ENCODE data around the gene BCAS3.

- TF ChIP-seq CTCF (IDR thresholded peaks at IDR 0.05; ENCODE audit: low read depth, low read length): no peak
- TF ChIP-seq EZH2phosphoT487 (IDR thresholded peaks at IDR 0.05; ENCODE audit: low read depth): no peak
Observed at GRCh38 chr17:61174310-61174709, 496.7 kb downstream of the BCAS3 start.

All from OCI-LY3 (cell line).